SW480 (cell line): ENCODE results near the gene CRYBB3.

ENCODE experiments used
- DNase-seq: peaks from one replicate; pipeline ENCODE4 v3.0.0-alpha.2; 2016; ENCODE audit warnings: low spot score

CRYBB3 gene

DNA sequence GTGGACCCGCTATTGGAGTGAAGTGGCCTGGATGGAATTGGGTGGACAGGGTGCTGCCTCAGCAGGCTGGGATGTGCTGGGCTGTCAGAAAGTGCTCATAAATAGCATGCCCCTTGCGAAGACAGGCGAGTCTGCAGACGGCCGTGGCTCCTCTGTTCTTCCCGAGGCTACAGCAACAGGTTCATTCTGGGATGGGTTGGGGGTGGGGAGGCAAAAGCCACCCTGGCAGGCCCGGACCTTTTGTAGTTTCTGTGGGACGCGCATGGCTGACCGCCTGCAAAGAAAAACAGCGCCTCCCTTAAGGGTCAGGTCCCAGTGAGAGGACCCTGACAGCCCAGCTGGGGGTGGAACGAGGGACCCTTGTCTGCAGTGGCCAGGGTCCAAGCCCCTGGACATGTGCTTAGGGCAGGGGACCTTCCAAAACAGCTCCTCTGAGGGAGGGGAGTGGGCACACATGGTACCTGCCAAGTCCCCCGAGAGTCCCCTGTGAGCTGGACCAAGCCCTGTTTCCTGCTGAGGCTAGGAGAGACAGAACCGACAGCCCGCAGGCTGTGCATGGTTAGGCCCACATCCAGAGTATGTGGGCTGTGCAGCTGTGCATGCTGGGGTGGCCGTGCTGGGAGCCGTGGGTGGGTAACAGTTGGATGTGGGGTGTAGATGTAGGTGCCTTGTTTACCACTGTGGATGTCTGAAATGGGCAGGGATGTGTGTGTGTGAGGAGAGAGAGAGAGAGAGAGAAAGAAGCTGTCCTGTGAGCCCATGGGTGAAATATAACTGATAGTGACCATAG lies at the start of gene CRYBB3:
TSS of gene CRYBB3 (plus strand) at position 128 of the 790 bp plus-strand sequence. CDS start 1,539 bp downstream, outside the sequence.
- DNase-seq: no peak

DNA sequence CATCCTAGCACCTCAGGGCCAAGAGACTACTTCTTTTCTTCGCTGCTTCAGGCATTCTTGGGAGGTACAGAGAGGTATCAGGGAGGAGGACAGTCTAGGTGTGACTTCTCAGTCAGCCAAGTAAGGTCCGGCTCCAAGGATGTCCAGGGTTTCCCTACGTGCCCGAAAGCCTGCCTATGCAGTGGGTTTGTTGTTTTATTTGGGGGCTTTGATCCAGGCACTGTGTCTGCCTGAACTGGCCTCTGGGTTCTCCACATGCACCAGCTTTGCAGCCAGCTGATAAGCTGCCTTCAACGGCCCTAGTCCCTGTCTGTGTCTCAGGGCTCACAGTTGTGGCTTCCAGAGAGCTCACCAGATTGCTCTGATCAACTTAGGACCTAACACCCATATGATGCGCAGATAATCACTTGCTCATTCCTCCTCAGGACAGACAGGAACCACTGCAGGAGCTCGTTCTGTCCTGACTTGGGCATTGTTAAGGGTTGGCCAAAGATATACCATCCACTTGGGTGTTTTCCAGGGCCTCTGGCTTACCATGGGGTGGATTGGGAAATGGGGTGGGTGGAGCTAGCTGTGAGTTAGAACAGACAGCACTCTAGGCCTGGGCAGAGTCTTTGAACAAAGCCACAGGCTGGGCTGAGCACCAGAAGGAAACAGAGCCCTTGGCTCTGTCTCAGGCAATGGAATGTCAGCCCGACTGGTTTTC lies 45.5 kb upstream of the CRYBB3 start:
- DNase-seq: no peak

DNA sequence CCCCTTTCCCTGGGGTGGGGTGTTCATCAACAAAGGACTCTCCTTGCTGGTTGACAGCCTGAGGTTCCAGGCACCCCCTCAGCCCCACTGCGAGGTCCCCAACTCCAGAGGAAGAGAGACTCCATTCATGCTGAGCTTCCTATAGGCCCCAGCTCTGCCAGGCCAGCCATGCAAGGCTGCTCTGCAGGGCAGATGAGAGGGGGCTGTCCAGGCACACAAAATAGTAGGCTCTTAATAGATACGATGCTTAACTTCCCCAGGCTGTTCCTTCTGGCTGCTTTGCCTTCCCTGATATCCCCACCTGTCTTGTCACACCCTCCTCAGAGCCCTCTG lies 45.0 kb upstream of the CRYBB3 start:
- no peak for DNase-seq

DNA sequence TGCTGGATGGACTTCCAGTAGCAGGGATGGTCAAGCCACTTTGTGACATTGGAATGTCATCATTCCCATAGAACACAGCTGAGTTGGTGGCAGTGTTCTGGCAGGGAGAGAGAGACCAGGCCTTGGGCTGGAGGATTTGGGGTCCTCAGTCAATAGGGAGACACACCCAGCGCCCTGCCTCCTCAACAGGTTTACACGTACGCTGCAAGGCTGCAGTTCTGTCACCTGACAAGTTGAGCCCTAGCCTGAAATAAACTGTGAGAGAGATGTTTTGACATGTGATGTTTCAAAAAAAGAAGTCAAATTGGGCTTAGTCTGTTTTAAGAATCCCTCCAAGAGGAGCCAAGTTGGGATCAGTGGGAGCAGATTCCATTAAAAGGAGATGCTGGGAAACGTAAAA lies 42.9 kb upstream of the CRYBB3 start:
- DNase-seq: no peak

DNA sequence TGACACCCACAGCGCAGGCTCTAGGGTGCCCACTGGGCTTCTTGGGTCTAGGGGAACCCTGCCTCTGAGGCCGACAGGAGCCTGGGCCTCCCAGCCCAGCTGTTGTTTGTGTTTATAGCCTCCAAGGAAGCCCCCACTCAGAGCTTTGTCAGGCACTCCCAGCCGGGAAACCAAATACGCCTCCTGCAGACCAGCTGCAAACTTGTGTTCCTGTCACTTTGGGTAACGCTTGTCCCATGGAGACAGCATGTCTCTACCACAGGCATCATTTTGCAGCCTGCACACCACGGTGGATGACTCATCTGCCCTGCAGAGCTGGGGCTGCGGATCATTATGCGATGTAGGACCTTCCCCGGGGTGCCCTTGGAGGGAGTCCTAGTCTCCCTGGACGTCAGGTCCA lies 40.6 kb upstream of the CRYBB3 start:
- no peak for DNase-seq

- DNase-seq: no peak
These were observed 39.3 kb upstream of the CRYBB3 start for GRCh38 chr22:25160120-25160996.

GRCh38 chr22:25161017-25161915 lies 38.4 kb upstream of the CRYBB3 start:
- DNase-seq: no peak

GRCh38 chr22:25161916-25162530 lies 37.6 kb upstream of the CRYBB3 start:
- no peak for DNase-seq

- no peak for DNase-seq
These were observed 37.1 kb upstream of the CRYBB3 start for GRCh38 chr22:25162561-25162960.

GRCh38 chr22:25165785-25166184 lies 33.9 kb upstream of the CRYBB3 start:
- no peak for DNase-seq

- no peak for DNase-seq
These were observed 33.2 kb upstream of the CRYBB3 start for GRCh38 chr22:25166266-25167040.

- DNase-seq: no peak
These were observed 32.6 kb upstream of the CRYBB3 start for GRCh38 chr22:25167082-25167481.

DNA sequence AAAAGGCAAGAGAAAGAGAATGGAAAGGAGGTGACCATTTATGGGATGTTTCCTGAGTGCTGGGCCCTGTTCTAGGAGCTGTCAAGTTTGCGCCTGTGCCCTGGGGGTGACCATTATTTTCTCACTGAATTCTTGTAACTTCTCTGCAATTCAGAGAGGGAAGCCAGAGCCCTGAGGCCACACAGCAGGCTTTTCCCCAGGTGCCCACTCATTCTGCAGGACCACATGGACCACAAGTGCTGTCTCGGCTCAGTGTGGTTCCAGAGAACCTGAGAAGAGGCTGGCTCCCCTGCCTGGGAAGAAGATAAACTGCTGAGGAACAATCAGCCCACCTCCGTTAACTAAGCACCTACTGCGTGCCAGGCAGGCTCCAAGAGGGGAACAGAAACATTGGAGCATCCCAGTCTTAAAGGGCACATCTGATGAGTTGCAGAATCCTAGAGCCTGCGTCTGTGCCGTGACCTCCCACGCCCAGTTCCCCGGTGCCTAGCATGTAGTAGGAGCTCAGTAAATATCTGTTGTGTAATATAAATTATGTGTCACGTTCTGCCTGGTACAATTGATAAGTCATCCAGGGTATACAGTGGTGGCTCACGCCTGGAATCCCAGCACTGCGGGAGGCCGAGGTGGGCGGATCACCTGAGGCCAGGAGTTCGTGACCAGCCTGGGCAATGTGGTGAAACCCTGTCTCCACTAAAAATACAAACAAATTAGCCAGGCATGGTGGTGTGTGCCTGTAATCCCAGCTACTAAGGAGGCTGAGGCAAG lies 31.6 kb upstream of the CRYBB3 start:
- DNase-seq: no peak

GRCh38 chr22:25169278-25170031 lies 30.2 kb upstream of the CRYBB3 start:
- peak; percentile 78 for DNase-seq

DNA sequence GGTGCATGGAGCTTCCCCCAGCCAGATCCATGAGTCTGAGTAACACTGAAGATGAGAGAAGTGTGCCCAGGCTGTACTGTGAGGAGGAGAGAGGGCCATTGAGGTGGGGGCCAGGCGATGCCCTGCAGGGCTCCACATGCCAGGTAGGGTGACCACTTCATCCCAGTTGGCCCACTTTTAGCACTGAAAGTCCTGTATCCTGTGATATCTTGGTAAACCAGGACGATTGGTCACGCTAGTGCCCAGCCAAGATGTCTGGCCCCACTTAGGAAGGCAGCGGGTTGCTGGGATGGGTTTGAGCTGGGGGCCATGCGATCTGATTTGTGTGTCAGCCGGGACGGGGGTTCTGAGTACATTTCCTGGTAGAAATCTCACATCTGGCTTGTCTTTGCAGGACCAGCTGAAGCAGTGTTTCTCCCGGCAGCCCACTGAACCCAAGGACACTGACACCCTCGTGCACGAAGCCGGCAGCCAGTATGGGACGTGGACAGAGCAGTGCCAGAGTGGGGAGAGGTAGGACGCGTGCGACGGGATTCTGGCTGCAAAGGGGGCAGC lies 29.2 kb upstream of the CRYBB3 start:
- DNase-seq: no peak

DNA sequence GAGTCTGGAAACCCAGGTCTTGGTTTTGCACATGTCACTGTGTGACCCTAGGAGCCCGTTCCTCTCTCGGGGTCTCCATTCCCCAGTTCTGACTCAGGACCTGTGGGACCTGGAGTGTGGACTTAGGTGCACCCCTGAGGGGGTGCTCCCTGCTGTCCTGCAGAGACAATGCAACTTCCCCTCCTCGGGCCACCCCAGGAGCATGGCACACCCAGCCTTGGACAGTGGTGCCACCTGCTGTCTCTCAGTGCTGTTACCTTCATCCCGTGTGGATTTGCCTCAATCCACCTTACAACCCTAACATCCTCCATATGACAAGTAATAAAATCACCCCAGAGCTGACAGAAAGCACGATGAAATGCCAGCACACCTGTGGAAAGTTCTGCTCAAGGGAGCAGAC lies 27.5 kb upstream of the CRYBB3 start:
- DNase-seq: peak; percentile 13

DNA sequence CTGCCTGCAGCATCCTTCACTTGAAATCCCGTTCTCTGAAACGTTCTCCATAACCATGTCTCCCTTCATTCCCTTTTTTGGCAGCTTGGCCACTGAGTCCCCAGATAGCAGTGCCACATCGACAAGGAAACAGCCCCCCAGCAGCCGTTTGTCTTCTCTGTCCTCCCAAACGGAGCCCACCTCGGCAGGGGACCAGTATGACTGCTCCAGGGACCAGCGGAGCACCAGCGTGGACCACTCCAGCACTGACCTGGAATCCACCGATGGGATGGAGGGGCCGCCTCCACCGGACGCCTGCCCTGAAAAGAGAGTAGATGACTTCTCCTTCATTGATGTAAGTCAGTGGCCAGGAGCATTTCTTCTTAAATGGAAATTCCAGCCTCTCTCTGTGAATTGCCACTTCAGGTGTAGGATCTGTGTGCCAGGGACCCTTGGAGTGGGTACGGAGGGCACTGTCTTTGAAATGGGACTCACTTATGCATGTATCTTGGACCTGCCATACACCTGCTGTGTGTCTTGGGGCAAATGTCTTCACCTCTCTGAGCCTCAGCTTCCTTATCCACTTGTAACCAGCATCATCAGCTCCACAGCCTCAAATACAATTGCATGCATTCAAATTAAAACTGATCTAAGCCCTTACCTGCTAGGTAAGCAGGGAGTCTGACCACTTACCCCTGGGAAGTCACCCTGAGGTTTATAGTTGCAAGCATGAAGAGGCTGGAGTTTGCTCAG lies 25.3 kb upstream of the CRYBB3 start:
- no peak for DNase-seq

DNA sequence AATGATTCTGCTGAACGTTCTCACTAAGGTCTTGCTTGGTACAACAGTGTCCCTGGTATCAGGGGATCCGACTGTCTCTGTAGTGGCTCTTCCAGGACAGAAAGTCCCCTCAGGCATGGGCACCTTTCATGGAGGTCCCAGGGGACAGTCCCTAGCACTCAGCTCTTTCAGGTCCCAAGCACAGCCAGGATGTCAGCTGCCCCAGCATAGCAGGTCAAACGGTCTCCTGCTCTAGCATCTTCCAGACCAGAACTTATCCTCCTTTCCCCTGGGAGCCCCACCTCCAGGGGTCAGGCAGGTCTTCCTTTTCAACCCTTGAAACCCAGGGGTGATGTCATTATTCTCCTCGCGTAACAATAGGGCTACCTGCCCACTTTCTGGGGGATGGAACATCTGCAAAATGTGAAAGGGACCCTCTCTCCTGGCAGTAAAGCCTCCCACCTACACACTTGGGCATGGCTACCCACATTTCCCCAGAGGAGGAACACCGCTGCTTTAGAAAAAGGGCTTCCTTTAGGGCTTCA lies 24.7 kb upstream of the CRYBB3 start:
- DNase-seq: no peak
